Uterus (tissue), 4 donors: ENCODE data around the gene GREB1. TPM values are rescaled to one million over a fixed set of nuclear protein-coding genes. Genes with fewer than 3 reads are reported as not detected.

ENCODE experiments used
- DNase-seq, 2 donors: peaks; one replicate each; pipeline ENCODE4 v3.0.0-alpha.2; 2019 to 2020
- H3K27ac ChIP-seq, 2 donors: fragments of 200-600 bp; sonication (generic); 1 replicate in 1 of 2; 2 replicates in 1 of 2; pipeline ENCODE4 v1.5.1; 2016 to 2018
- H3K27me3 ChIP-seq, 2 donors: fragments of 200-600 bp; sonication (generic); one replicate each; pipeline ENCODE4 v1.5.1; 2018 to 2019; ENCODE audit warnings: control low read depth in 1 of 2
- H3K36me3 ChIP-seq, 2 donors: fragments of 200-600 bp; sonication (generic); one replicate each; pipeline ENCODE4 v1.5.1; 2019; ENCODE audit warnings: control low read depth in 1 of 2
- H3K4me1 ChIP-seq, 2 donors: fragments of 200-600 bp; sonication (generic); one replicate each; pipeline ENCODE4 v1.5.1; 2018 to 2019; ENCODE audit warnings: control low read depth in 1 of 2
- H3K4me3 ChIP-seq, 2 donors: fragments of 200-600 bp; sonication (generic); 1 replicate in 1 of 2; 2 replicates in 1 of 2; pipeline ENCODE4 v1.5.1; 2018 to 2019; ENCODE audit warnings: mild to moderate bottlenecking in 1 of 2
- H3K9me3 ChIP-seq, 2 donors: fragments of 200-600 bp; sonication (generic); one replicate each; pipeline ENCODE4 v1.5.1; 2019; ENCODE audit warnings: control low read depth in 1 of 2
- CTCF ChIP-seq, 4 experiments: fragments of 200-600 bp in 2 of 4; fragments of 450-650 bp in 2 of 4; sonication (generic) in 2 of 4; IDR thresholded peaks; one replicate each; pipeline ENCODE4 v1.5.1; 2016 to 2019; ENCODE audit warnings: antibody characterized with exemption in 4 of 4, mild to moderate bottlenecking in 2 of 4, moderate library complexity in 1 of 4
- POLR2A ChIP-seq, 2 donors: fragments of 450-650 bp; IDR thresholded peaks; one replicate each; pipeline ENCODE4 v1.6.1; 2016; ENCODE audit warnings: antibody characterized with exemption in 2 of 2, mild to moderate bottlenecking in 1 of 2, moderate library complexity in 1 of 2
- intact Hi-C: fragments of 100-400 bp; cut with DNase I; formaldehyde crosslinking; loops from one replicate; pipeline ENCODE4 v1.15.1; 2023; ENCODE audit warnings: low total_unique reads
- total RNA-seq, 4 donors: library from RNA; depleted of rRNA in 3 of 4; stranded (reverse); fragments of >200 nt in 3 of 4; gene quantifications; one replicate each; pipeline versions ENCODE4 v1.1.0 to v1.2.4, GENCODE V29; 2014 to 2023
- donor health status: DM: yes; HTN: yes; CAD: no.

Gene GREB1
- total RNA-seq, 4 donors from 2014 or later = 20.3 to 166 (median 78.8) TPM

- no peaks in the 10 kb centered on the region for H3K27me3 ChIP-seq
- TF ChIP-seq CTCF (IDR thresholded peaks at IDR 0.05) = no peak
- no peak for TF ChIP-seq POLR2A (IDR thresholded peaks at IDR 0.05)
- no peaks in the 10 kb centered on the region for H3K4me1 ChIP-seq
- H3K27ac ChIP-seq = no peak overlapping the region
- intact Hi-C loops = no loop called here
- no peaks in the 10 kb centered on the region for H3K9me3 ChIP-seq
- no peak overlapping the region for H3K4me3 ChIP-seq
- H3K36me3 ChIP-seq = no peaks in the 10 kb centered on the region
- DNase-seq = no peak
Measured at GRCh38 chr2:11652553-11652952, 118.7 kb downstream of the GREB1 start.

DNA sequence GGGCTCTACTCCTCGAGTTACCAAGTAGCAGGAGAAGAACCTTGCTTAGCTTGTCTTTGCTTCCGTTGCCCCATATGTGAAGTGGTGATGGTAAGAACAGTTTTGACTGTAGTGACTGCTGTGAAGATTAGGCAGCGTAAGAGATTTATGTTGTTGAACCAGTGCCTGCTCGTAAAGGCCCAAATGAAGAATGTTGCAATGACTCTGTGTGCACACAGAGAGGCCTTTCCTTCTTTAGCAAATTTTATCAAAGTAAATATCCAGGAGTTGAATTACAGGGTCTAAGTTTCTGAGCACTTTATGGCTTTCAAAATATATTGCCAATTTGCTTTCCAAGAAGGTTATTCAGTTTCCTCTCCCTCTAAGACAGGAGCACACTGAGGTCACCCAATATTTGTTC is 121.7 kb downstream of the GREB1 start:
- TF ChIP-seq POLR2A (IDR thresholded peaks at IDR 0.05) (no peak), CTCF (IDR thresholded peaks at IDR 0.05) (no peak)
- H3K27ac ChIP-seq = no peak overlapping the region
- H3K4me1 ChIP-seq = no peaks in the 10 kb centered on the region
- DNase-seq = peak in 1 of 2 donors; percentile 33
- H3K9me3 ChIP-seq = no peaks in the 10 kb centered on the region
- no peaks in the 10 kb centered on the region for H3K36me3 ChIP-seq
- H3K4me3 ChIP-seq = no peak overlapping the region
- intact Hi-C loops = no loop called here
- no peaks in the 10 kb centered on the region for H3K27me3 ChIP-seq

DNA sequence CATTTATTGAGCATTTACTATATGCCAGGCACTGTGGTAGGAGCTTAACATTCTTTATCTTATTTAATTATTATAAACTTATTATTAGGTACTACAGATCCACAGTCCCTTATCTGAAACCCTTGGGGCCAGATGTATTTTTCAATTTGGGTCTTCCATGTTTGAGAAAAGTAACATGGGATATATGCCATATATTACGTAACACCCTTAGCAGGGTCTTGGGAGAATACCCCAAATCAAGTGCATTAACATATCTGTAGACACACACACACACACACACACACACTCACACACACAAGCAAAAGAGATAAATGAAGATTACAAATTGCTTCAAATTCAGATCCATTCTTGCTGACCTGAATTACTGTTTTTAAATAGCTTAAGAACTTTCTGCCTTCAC is 122.4 kb downstream of the GREB1 start:
- Histone ChIP-seq H3K4me1 (no peaks in the 10 kb centered on the region), H3K4me3 (no peak overlapping the region), H3K27me3 (no peaks in the 10 kb centered on the region), H3K36me3 (no peaks in the 10 kb centered on the region), H3K27ac (no peak overlapping the region), H3K9me3 (no peaks in the 10 kb centered on the region)
- TF ChIP-seq POLR2A (IDR thresholded peaks at IDR 0.05) (no peak), CTCF (IDR thresholded peaks at IDR 0.05) (no peak)
- DNase-seq = no peak
- intact Hi-C loops = no loop called here

DNA sequence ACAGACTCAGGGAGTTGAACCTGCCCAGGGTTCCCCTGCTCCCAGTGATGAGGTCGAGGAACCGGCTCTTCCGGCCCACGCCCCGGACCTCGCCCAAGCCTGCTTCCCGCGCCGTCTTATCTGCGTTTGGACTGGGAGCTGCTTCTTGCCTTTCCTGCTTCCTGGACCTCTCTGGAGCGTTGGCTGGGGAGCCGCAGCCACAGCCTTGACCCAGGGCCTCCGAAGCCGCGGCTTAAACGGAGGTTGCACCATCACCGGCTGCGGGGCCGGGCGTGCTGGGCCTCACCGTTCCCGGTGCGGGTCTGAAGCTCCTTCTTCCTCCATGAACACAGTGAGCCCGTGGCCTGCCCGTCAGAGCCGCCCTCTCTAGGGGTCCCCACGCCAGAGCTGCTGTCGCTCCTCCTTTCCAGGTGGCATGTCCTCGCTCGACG is 122.8 kb downstream of the GREB1 start:
- Histone ChIP-seq H3K4me3 (no peak overlapping the region), H3K4me1 (no peaks in the 10 kb centered on the region), H3K27me3 (no peaks in the 10 kb centered on the region), H3K9me3 (no peaks in the 10 kb centered on the region), H3K36me3 (no peaks in the 10 kb centered on the region), H3K27ac (no peak overlapping the region)
- TF ChIP-seq POLR2A (IDR thresholded peaks at IDR 0.05) = no peak
- no peak for TF ChIP-seq CTCF (IDR thresholded peaks at IDR 0.05)
- no peak for DNase-seq
- intact Hi-C loops = no loop called here

DNA sequence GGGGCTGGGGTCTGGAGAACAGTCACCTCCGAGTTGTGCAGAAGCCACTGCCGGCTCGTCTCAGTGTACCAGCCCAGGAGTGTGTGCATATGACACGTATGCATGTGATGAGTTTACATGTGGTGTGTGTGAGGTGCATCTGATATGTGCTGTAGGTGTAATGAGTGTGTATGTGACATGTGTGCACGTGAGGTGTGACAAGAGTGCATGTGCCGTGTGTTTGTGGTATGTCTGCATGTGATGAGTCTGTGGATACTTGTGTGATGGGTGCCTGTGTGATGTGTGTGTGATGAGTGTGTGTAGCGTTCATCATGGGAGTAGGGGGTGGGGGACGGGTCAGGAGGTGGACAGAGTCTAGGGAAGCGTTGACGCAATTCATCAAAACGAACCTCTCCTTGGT is 123.3 kb downstream of the GREB1 start:
- no peaks in the 10 kb centered on the region for H3K27me3 ChIP-seq
- H3K36me3 ChIP-seq = no peaks in the 10 kb centered on the region
- no peak overlapping the region for H3K4me3 ChIP-seq
- intact Hi-C loops = no loop called here
- no peak for TF ChIP-seq CTCF (IDR thresholded peaks at IDR 0.05)
- no peak for TF ChIP-seq POLR2A (IDR thresholded peaks at IDR 0.05)
- H3K9me3 ChIP-seq = no peaks in the 10 kb centered on the region
- H3K27ac ChIP-seq = no peak overlapping the region
- no peaks in the 10 kb centered on the region for H3K4me1 ChIP-seq
- no peak for DNase-seq
